GM19328 (cell line): ENCODE data around the gene DIO2.

Source experiments
- ATAC-seq: cut with Tn5 transposase; IDR thresholded peaks from one replicate; pipeline ENCODE4 v1.9.1; 2021; ENCODE audit warnings: mild to moderate bottlenecking, moderate library complexity; ENCODE audit not compliant: unreplicated experiment

The DIO2 gene

DNA sequence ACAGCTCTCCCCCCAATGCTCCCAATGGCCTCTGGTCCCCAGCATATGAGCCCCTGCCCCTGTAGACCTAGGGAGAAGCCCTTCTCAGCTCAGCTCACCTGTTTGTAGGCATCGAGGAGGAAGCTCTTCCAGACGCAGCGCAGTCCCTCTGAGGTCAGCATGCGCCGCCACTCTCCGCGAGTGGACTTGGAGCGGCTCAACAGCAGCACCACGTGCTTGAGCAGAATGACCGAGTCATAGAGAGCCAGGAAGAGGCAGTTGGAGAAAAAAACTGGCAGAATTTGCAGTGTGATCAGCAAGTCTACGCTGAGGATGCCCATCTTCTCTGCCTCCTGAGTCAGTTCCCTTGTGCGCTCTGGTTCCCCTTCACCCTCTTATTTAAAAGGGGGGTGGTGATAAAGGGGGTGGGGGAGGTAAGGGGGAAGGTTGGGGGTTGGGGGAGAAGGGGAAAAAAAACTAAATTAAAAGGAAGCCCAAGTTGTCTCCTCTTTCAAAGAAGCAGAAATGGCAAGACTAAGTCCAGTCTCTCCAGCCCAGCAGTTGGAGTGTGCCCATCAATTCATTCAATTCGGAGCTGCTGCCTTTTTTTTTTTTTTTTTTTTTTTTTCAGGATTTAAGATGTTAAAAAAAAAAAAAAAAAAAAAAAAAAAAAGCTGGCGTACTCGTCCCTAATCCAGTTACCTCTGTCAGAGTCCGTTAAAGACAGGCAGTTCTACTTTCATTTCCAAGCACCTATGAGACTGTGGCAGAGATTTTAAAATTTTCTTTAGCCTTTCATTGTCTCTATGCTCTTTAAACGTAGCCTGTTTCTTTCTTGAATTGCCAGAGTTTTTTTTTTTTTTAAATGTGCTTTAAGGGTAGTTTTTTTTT, at the start of gene DIO2:
DIO2 (minus strand) TSS at position 352 of the 870 bp plus-strand sequence; CDS start at position 320, 32 bp downstream.
- no peak for ATAC-seq

DNA sequence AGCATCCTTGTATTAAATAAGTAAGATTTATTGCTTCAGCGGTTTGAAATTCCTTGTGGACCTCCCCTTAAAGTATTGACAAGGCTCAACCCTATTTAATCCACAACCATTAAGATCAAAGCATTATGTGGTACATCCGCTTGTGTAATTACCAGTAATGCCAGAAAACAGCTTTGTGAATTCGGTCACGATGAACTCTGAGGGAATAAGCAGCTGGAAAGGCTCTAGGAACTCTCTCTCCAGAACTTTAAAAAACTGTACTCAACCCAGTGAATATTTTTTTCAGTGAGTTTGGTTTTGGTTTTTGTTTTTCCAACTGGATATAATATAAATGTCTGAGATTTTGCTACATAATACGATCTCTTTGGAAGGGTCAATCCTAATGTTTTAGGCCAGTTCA, 49.3 kb upstream of the DIO2 start:
- no peak for ATAC-seq

DNA sequence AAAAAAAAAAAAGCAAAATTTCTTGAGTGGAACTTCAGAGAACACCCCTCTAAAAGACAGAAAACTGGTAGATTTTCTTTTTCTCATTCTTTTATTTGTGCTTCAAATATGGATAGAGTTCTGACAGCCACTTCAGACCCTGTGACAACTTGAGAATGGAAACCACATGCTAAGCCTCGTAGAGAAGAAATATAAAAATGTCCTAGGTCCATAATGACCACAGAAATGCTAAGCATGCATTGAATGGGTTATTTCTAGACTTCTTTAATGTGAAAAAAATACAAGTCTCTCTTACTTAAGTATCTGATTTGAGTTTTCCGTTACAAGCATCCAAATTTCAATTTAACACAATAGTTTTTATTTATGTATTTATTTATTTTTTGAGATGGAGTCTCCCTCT, 28.3 kb upstream of the DIO2 start:
- ATAC-seq, result no peak

GRCh38 chr14:80237143-80237542, 25.8 kb upstream of the DIO2 start:
- ATAC-seq, result no peak

DNA sequence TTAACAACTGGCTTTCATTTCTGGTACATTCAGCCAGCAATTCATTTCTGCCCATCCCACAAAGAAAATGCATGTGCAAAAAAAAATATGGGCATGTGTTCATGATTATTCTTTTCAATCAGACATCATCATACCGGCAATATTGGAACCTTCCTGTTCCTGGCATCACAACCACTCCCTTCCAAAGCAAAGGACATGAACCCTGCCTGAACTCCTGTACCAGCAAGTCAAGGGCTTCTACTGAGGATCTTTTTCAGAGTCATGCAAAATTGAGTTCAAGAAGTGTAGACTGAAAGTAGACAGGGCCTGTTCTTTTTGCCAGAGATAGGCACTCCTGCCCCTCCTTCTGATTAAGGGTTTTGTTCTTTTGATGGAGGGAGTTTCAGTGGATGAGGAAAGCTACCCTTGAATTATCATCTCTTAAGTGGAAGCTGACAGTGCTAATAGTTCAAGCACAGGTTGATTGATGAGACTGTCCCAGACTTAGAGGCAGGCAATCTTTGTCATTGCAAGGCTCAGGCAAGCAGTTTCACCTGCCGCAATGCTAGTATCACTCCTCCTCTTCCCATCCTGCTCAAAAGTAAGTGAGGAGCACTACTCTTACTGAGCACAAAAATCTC, 22.3 kb upstream of the DIO2 start:
- ATAC-seq, result no peak

- ATAC-seq, result no peak
Measured at GRCh38 chr14:80231702-80232101, 20.4 kb upstream of the DIO2 start.

DNA sequence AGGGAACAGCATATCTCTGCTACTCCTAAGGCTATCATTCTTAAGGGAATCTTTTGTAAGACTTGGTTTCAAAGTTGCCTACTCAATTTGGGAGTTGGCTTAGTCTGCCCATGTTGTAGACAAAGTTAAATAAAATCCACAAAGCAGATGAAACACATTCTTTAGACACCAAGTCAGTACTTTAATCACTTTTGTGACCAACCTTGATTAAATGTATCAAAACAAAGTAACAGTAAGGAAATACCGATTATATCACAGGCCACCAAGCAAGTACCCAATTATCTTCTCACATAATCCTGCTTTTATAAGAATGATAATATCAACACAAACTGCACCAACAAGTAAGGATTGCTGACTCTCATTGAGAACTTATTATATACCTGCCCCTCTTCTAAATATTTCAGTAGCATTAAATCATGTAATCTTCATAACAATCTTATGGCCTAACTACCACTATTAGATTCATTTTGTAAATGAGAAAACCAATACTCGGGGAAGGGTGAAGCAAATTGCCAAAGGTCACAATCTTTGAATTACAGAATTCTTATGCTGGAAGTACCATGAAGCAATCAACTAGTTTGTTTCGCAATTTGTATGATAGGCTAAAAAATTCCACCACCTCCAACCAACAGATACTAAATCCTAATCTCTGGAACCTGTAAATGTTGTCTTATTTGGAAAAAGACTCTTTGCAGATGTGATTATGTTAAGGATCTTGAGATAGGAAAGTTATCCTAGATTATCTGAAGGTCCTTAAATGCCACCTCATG, 12.6 kb upstream of the DIO2 start:
- ATAC-seq, result no peak

- ATAC-seq, result no peak
Measured at GRCh38 chr14:80216818-80217217, 5.5 kb upstream of the DIO2 start.

DNA sequence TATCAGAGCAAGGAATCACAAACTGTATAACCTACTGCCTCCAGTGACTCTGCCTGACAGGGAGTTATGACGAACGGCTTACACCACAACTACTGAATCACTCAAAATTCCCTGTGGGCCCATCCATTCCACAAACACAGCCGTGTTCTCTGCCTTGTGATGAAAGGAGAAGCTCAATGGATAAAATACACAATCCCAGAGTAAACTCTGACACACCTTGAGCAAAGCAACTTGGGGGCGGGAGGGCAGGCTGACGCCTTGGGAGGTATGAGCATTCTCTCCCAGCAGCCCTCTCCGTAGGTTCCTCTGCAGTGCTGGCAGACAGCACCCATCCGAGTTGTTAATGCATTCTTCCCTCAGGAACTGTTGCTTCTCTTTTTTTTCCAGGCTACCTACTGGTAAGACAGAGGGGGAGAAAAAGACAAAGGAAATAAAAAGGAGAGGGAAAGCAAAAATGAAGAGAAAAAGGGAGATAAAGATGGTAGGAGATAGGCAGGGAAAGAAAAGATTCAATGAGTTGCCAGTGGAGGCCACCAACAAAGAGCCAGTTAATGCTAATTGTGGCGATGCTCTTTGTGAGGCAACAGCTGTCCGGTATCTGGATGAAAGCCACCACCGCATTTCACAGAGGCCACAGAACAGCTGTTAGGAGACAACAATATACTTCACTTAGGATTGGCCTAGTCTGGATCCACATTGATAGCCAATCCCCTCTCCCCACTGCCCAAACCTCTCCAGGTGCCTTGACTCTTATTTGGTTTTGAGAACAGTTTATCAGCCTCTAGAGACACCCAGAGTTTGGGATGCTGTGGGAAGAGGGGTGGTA, 4.7 kb upstream of the DIO2 start:
- ATAC-seq, result no peak

DNA sequence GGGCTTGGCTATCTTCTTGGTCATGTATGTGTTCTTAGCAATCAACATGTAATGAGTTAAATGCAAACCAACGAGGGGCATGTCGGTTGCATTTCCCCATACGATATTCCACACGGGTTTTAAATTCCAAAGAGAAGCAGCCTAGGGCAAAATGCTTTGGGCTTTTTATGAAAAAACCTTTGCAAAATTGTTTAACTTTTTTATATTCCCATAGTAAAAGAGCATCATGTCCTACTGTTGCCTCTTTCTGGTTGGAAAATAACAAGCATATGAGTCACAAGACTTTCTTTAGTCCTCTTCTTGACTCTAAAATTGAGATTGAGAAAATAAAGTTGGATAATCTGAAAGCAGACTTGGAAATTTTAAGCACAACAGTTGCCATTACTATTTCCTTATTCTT, 3.8 kb upstream of the DIO2 start:
- no peak for ATAC-seq

- ATAC-seq, result peak; percentile 53
Measured at GRCh38 chr14:80213602-80214001, 2.3 kb upstream of the DIO2 start.

- no peak for ATAC-seq
Measured at GRCh38 chr14:80212023-80212397, 706 bp upstream of the DIO2 start.

DNA sequence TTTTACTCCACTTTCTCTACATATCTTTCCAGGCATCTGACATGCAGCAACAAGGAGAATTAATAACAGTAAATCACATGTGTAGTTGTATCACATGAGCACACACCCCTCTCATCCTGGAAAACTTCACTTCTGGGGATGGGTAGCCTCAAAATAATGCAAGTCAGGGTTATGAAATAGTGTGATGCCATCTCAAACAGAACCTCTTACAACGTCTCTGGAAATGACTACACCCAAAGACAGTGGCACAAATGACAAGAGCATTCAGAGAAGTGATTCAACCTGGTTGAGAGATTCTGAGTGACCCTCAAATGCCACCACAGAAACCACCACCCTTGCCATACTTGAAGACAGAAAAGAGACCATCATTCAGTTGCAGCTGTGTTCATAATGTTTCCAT, 2.8 kb downstream of the DIO2 start:
- no peak for ATAC-seq

DNA sequence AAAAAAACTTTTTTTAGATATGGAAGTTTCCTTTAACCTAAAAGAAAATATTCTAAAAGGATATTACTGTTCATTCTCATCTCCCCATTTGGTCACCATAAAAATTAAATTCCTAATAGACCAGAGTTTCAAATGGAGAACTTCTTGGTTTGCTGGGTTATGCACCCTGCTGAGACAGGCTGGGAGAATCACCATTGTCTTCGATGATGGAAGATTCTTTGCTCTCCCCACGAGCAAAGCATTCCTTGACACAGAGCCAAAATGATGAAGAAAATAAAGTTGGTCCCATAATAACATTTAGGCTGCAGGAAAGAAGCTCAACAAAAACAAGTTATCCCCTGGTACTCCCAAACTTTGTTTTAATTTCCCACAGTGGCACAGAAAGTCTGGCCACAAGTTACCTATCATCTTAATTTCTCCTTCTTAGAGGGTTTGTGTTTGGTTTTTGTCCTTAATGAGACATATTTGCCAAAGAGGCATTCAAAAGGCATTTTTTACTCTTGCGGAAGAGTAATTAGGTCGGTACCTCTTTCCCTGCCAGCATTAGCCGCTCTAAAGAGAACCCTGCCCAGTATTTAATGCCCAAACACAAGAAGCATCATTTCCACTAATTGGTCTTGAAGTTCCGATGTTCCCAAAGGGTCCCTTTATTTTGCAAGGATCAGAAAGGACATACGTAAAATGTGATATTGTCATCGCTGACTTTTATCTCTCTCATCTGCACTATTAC, 4.8 kb downstream of the DIO2 start:
- no peak for ATAC-seq

DNA sequence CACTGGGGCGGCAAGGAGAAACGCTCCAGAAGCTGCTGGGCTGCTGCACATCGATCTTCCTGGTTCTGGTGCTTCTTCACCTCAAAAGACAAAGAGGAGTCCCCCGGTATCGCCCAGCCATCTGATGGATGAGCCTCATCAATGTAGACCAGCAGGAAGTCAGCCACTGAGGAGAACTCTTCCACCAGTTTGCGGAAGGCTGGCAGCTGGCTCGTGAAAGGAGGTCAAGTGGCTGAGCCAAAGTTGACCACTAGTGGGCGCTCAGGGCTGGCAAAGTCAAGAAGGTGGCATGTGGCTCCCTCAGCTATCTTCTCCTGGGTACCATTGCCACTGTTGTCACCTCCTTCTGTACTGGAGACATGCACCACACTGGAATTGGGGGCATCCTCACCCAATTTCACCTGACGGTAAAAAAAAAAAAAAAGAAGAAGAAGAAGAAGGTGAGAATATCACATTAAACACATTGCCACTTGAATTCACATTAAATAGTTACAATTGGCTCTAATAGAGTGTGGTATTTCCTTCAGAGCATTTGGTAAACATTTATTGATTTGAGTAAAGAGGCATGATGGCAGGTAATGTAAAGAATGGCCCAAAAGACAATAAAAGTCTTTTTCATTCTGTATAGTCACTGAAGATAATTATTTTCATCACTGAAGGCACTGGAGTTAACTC, 8.3 kb downstream of the DIO2 start:
- ATAC-seq, result no peak

GRCh38 chr14:80200093-80200492, 11.2 kb downstream of the DIO2 start:
- ATAC-seq, result no peak

DNA sequence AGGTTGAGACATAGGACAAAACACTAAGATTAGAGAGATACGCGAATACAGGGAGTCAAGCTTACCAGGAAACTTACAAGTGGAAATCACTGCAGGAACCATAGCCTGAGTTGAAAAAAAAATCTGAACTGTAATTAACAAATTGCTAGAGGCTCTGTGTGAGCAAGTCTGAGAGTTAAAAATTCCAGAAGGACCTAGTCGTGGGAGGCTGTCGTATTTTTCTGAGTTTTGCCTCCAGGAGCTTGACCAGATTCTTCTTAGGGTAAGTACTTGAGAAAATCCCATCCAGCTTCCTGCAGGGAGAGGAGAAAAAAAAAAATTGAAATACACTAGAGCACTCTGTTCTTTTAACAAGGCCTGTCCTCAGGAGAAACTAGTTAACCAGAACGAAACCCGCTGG, 22.7 kb downstream of the DIO2 start:
- no peak for ATAC-seq

DNA sequence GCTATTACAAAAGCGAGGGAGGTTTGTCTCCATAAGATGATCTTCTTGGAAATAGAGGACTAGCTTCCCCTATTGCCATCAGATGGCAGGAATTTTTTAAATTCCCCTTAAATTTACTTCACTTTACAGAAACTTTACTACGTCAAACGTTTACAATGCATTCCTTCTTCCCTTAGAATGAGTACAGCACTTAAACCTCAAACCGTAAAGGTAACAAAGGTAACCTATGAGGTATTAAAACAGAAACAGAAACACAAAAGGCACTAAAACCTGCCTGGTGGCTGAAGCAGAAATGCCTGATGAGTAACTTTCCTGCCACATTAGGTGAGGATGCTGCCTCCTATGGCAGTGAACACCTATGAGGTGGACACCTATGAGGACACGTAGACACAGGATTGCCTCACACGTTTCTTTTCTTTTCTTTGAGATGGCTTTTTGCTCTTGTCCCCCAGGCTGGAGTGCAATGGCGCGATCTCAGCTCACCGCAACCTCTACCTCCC, 25.0 kb downstream of the DIO2 start:
- ATAC-seq, result no peak

- no peak for ATAC-seq
Measured at GRCh38 chr14:80176893-80177292, 34.4 kb downstream of the DIO2 start.
